Psoas muscle (tissue), 8 donors: Measurements from ENCODE around the gene GMEB2. TPM values are rescaled to one million over a fixed set of nuclear protein-coding genes. Genes with fewer than 3 reads are reported as not detected.
"Not testable (repeated sequence)": the region's sequence is repeated elsewhere in the genome, so short reads cannot be mapped to it uniquely, and the experiment has no call there.

ENCODE experiments used
- ATAC-seq, 4 donors: fragments of 200-7000 bp; cut with Tn5 transposase; one replicate each; pipeline ENCODE4 v1.9.1; 2020; ENCODE audit warnings: moderate library complexity in 3 of 4, mild to moderate bottlenecking in 2 of 4
- DNase-seq, 2 donors: peaks; one replicate each; pipeline ENCODE4 v3.0.0-alpha.2; 2020
- H3K27ac ChIP-seq: fragments of 200-600 bp; one replicate; pipeline ENCODE4 v1.8.0; 2022
- H3K27me3 ChIP-seq, 3 donors: fragments of 200-600 bp in 1 of 3; one replicate each; pipeline versions ENCODE4 v1.6.1 to v1.8.0; 2013 to 2022; ENCODE audit warnings: low read length in 2 of 3, mild to moderate bottlenecking in 2 of 3, moderate library complexity in 1 of 3; ENCODE audit not compliant: insufficient read depth in 3 of 3
- H3K36me3 ChIP-seq, 2 donors: fragments of 200-600 bp in 1 of 2; one replicate each; pipeline versions ENCODE4 v1.6.1 to v1.8.0; 2013 to 2022; ENCODE audit warnings: low read depth in 1 of 2, mild to moderate bottlenecking in 1 of 2, moderate library complexity in 1 of 2; ENCODE audit not compliant: insufficient read depth in 1 of 2
- H3K4me1 ChIP-seq: fragments of 200-600 bp; one replicate; pipeline ENCODE4 v1.8.0; 2022
- H3K4me3 ChIP-seq: fragments of 200-600 bp; one replicate; pipeline ENCODE4 v1.8.0; 2022; ENCODE audit warnings: mild to moderate bottlenecking
- H3K9me3 ChIP-seq: fragments of 200-600 bp; one replicate; pipeline ENCODE4 v1.8.0; 2022
- WGBS, 3 donors: extraction: QIAGEN DNeasy Blood & Tissue Kit; methylation state at CpG; one replicate each; pipeline versions ENCODE4 v1.1.6 to v1.1.7; 2013; 5-methylcytosine and 5-hydroxymethylcytosine counted together
- intact Hi-C, 2 donors: fragments of 100-400 bp; cut with DNase I; formaldehyde crosslinking; loops; one replicate each; pipeline versions ENCODE4 v1.11.0 to v1.14.2; 2022
- polyA plus RNA-seq, 3 donors: library from polyadenylated mRNA; stranded (reverse); fragments of 200-250 nt; gene quantifications; one replicate each; pipeline ENCODE4 v1.2.3, GENCODE V29; 2013
- total RNA-seq, 4 donors: library from RNA; stranded (reverse); fragmentation: NEBNext Ultra II Directional in 2 of 4; extraction: Animal tissue kit (Norgen Biotek cat#: 25700) in 2 of 4; gene quantifications; one replicate each; pipeline versions ENCODE4 v1.2.1 to v1.2.4, GENCODE V29; 2021 to 2023
- TF ChIP-seq, protein P1 (sequence below): fragments of 200-600 bp; IDR thresholded peaks from one replicate; pipeline ENCODE4 v1.8.0; 2022; ENCODE audit warnings: antibody characterized with exemption
- donor health status: healthy with polysubstance abuse.
- donor health status: DM: no; HTN: no; CAD: no; lungs with moderate emphysema.
- donor health status: Bipolar disorder and iron deficiency.
- donor health status: healthy.
- donor health status: DM: yes; HTN: yes; CAD: no.
- donor health status: DM: no; HTN: no; CAD: no.
- donor health status: DM: no; HTN: no; CAD: no.
- donor health status: DM: yes; HTN: yes; CAD: no.

Gene GMEB2
- total and polyA plus RNA-seq, 7 donors = 5.4 to 10.1 (median 8.5) TPM

GRCh38 chr20:63611646-63612045, 15.3 kb downstream of the GMEB2 start:
- TF ChIP-seq, protein P1, sequence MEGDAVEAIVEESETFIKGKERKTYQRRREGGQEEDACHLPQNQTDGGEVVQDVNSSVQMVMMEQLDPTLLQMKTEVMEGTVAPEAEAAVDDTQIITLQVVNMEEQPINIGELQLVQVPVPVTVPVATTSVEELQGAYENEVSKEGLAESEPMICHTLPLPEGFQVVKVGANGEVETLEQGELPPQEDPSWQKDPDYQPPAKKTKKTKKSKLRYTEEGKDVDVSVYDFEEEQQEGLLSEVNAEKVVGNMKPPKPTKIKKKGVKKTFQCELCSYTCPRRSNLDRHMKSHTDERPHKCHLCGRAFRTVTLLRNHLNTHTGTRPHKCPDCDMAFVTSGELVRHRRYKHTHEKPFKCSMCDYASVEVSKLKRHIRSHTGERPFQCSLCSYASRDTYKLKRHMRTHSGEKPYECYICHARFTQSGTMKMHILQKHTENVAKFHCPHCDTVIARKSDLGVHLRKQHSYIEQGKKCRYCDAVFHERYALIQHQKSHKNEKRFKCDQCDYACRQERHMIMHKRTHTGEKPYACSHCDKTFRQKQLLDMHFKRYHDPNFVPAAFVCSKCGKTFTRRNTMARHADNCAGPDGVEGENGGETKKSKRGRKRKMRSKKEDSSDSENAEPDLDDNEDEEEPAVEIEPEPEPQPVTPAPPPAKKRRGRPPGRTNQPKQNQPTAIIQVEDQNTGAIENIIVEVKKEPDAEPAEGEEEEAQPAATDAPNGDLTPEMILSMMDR = no peak
- intact Hi-C loops = loop anchor here (2.0 to 5.0 kb wide), 2 partner anchors 73 to 74 kb away; partner anchors contain the start of gene PTK6 (in 1 of the 2)
- Histone ChIP-seq H3K27ac (no peak overlapping the region), H3K36me3 (peaks cover 0 to 15% of the 10 kb centered on the region in 2 donors), H3K4me3 (no peak overlapping the region), H3K27me3 (no peaks in the 10 kb centered on the region), H3K9me3 (no peaks in the 10 kb centered on the region), H3K4me1 (no peaks in the 10 kb centered on the region)
- WGBS, 3 donors = 87 to 90% (median 90%) methylated on average over 10 of the region's 10 CpGs
- ATAC-seq = no peak
- DNase-seq = no peak

- intact Hi-C loops = loop anchor here in 1 of 2 donors (5.0 kb wide), 1 partner anchor 74 kb away; the partner anchor contains the start of gene PTK6
Measured at GRCh38 chr20:63610581-63611435, 16.1 kb downstream of the GMEB2 start.

GRCh38 chr20:63606686-63607085, 20.2 kb downstream of the GMEB2 start:
- Histone ChIP-seq H3K4me1 (no peaks in the 10 kb centered on the region), H3K27me3 (no peaks in the 10 kb centered on the region), H3K36me3 (peaks cover 0 to 26% of the 10 kb centered on the region in 2 donors), H3K9me3 (no peaks in the 10 kb centered on the region), H3K4me3 (no peak overlapping the region), H3K27ac (no peak overlapping the region)
- DNase-seq (no peak), ATAC-seq (no peak)
- TF ChIP-seq, protein P1 = no peak
- WGBS, 3 donors = 77 to 88% (median 84%) methylated on average over 9 of the region's 9 CpGs
- intact Hi-C loops = no loop called here

More at GRCh38 chr20:63610581-63611435, 16.1 kb downstream of the GMEB2 start:
- WGBS, 3 donors = 88 to 90% (median 89%) methylated on average over 16 to 17 of the region's 17 CpGs
- ATAC-seq (no peak), DNase-seq (no peak)
- no peak overlapping the region for H3K4me3 ChIP-seq
- no peaks in the 10 kb centered on the region for H3K4me1 ChIP-seq
- TF ChIP-seq, protein P1 = no peak
- H3K27me3 ChIP-seq = no peaks in the 10 kb centered on the region
- H3K27ac ChIP-seq = no peak overlapping the region
- peaks cover 0 to 6% of the 10 kb centered on the region in 2 donors for H3K36me3 ChIP-seq
- H3K9me3 ChIP-seq = no peaks in the 10 kb centered on the region

DNA sequence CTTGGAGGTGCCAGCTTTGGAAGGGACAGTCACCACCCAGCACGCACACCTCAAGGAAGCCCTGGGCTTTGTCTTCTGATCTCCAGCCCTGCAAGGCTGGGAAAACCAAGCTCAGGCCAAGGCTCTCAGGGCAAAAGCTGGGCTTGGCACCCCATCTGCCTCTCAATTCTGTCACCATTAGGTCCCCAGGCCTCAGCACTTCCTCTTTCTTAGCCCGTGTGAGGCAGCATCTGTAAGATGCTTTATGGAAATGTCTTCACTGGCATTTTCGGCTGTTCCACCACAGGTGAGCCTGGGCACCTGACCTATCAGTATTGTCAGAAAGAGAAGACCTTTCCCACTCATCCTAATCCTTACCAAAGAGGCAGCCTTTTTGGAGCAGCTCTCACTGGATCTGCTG, 24.6 kb downstream of the GMEB2 start:
- DNase-seq = no peak
- intact Hi-C loops = no loop called here
- H3K4me1 ChIP-seq = no peaks in the 10 kb centered on the region
- TF ChIP-seq, protein P1 = no peak
- H3K27ac ChIP-seq = no peak overlapping the region
- ATAC-seq = no peak
- no peak overlapping the region for H3K4me3 ChIP-seq
- peaks cover 0 to 61% of the 10 kb centered on the region in 2 donors for H3K36me3 ChIP-seq
- no peaks in the 10 kb centered on the region for H3K9me3 ChIP-seq
- no peaks in the 10 kb centered on the region for H3K27me3 ChIP-seq
- WGBS, 3 donors = 88 to 96% (median 93%) methylated on average over 3 of the region's 3 CpGs

- ATAC-seq, intact Hi-C loops, H3K27me3 ChIP-seq, H3K4me3 ChIP-seq, H3K27ac ChIP-seq, DNase-seq, H3K9me3 ChIP-seq, H3K4me1 ChIP-seq: not testable (repeated sequence)
- 84 to 95% (median 86%) methylated on average over 5 to 8 of the region's 8 CpGs for WGBS, 3 donors
- peaks cover 0 to 61% of the 10 kb centered on the region in 2 donors for H3K36me3 ChIP-seq
Measured at GRCh38 chr20:63601679-63602078, 25.2 kb downstream of the GMEB2 start.
